HG02571 (cell line): Measurements from ENCODE around the gene TEX47.

Experiments
- ATAC-seq: cut with Tn5 transposase; IDR thresholded peaks from one replicate; pipeline ENCODE4 v1.9.1; 2021; ENCODE audit warnings: mild to moderate bottlenecking, moderate library complexity; ENCODE audit not compliant: unreplicated experiment

TEX47 gene

DNA sequence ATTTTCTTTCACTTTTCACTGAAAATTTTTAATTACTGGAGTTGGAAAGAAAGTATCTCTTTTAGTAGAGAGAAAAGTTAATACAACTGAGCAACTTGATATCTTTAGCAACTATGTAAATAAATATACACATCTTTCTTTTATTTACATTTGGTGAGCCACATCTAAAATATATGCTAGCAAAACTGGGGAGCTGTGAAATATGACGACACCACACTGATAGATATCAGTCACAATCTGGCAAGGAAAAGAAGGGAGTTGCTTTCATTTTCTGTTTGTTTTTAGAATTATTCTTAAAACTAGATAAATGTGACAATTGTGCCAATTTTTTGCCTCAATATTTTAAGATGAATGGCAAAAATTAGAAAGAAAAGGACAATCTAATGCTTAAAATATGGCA lies 38.7 kb downstream of the TEX47 start:
- ATAC-seq: no peak

DNA sequence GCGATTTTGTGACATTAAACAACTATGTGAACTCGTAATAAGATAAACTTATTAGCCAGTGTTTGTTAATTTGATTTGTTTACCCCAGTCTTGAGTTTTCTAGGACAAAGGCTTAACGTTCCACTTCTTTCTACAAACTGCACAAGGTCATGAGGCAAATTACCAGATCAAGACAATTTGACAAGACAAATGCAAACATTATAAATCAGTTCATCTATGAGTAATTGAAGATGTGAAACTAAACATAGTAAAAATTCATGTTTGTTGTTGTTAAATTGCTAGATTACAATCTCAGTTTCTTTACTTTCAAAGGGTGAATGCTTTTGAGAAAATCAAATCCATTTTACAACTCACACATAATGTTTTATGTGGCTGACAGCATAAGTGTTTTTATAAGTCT lies 49.4 kb downstream of the TEX47 start:
- ATAC-seq: no peak
